HG02885 (cell line): ENCODE data around the gene SOWAHD.
"Not testable (repeated sequence)": the region's sequence is repeated elsewhere in the genome, so short reads cannot be mapped to it uniquely, and the experiment has no call there.

Experiments
- ATAC-seq: cut with Tn5 transposase; IDR thresholded peaks from one replicate; pipeline ENCODE4 v1.9.1; 2021; ENCODE audit warnings: mild to moderate bottlenecking; ENCODE audit not compliant: unreplicated experiment, poor library complexity

The SOWAHD gene

DNA sequence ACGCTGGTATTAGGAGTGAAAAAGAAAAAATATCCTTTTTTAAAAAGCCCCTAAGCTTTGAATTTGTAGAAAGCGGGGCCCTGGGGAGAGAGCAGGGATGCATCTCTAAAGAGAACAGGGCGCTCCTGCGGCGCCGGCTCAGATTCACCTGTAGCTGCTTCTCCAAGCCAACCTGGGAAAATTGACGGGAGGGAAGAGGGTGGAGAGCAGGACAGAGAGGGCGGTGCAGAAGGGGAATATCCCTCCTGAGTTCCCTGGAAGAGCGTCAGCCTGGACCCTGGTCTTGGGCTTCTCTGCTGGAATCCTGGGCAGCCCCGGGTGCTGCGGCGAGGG lies 776 bp upstream of the SOWAHD start:
- no peak for ATAC-seq

DNA sequence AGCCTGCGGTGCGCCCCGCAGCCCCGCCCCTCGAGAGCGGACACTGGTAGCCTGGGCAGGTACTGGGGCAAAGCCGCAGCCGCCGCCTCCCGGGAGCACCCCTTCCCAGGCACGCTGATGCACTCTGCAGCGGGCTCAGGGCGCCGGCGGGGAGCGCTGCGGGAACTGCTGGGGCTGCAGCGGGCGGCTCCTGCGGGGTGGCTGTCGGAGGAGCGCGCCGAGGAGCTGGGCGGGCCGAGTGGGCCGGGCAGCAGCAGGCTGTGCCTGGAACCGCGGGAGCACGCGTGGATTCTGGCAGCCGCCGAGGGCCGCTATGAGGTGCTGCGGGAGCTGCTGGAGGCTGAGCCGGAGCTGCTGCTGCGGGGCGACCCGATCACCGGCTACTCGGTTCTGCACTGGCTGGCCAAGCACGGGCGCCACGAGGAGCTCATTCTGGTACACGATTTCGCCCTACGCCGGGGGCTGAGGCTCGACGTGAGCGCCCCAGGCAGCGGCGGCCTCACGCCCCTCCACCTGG lies 401 bp downstream of the SOWAHD start:
- no peak for ATAC-seq

DNA sequence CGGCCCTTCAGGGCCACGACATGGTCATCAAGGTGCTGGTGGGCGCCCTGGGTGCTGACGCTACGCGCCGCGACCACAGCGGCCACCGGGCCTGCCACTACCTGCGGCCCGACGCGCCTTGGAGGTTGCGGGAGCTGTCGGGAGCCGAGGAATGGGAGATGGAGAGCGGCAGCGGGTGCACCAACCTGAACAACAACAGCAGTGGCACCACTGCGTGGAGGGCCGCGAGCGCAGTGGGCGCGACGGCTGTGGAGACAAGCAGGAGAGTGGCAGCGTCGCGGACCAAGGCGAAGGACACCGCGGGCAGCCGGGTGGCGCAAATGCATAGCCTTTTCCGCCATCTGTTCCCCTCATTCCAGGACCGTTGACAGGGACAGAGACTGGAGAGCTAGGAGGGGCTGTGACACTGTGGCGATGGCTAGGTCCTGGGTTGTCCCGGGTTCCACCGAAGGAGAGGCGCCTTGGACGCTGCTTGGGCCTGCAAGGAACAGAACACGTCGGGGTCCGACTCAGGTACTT lies 919 bp downstream of the SOWAHD start:
- no peak for ATAC-seq

DNA sequence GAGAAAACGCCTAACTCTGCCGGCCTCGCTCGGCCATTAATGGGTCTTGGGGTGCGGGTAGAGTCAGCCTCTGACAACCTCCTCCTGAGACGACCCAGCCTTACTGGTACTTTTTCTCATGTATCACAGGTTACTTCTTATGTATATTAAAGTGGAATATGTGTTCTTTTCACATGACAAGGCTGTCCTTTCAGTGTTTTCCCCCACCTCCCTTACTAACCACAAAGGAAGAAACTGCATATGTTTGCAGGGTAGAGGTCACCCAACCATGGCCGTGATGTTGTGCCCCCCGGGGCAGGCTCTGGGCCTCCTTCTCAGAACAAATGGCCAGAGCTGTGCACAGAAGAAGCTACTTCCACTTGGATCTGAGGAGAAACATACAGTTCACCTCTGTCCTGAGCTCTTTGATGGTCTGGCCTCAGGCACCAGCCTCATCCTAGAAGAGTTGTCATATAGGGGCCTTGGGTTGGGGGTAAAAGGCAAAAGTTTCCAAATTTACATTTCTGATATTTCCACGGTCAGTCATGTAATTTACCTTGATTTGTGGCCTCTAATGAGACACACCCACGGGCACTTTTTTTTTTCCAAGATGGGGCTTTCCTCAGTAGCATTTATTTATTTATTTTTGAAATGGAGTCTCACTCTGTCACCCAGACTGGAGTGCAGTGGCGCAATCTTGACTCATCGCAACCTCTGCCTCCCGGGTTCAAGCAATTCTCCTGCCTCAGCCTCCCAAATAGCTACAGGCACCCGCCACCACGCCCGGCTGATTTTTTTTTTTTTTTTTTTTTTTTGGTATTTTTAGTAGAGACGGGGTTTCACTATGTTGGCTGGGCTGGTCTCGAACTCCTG lies 1.9 kb downstream of the SOWAHD start:
- ATAC-seq, result peak; percentile 19

DNA sequence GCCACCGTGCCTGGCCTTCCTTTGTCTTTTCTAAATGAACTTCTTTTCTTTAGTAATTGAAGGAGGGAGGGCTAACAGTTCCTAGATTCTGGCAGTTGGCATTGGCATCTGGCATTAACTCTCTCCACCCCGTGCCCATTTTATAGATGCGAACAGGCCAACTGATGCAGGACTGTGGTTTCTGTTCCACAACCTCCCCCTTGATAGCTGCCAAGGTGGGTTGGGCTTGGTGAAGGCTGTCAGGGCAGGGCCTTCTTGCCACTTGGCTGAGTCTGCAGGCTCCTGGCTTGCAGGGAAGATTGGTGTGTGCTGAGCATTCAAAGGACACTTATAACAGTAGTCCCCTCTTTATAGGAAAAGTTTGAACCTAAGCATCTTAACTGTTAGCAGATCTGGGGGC lies 4.3 kb downstream of the SOWAHD start:
- ATAC-seq, result no peak

DNA sequence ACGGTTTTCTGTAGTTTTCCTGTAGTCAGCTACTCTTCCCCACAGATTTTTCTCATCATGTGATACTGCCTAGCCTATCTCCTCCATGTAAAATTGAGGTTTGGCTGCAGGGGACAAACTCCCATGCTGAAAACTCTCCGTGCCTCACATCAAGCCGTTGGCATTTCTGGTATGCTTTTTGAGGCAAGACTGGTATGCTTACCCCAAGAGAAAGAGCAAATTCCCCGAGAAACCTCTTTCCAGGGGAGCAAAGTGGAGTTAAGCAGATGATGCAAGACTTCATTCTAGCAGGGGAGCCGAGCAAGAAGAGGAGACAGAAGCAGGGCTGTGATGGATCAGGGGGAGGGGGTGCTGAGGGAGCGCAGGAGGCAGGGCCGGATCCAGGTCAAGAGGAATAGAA lies 4.8 kb downstream of the SOWAHD start:
- ATAC-seq, result no peak

DNA sequence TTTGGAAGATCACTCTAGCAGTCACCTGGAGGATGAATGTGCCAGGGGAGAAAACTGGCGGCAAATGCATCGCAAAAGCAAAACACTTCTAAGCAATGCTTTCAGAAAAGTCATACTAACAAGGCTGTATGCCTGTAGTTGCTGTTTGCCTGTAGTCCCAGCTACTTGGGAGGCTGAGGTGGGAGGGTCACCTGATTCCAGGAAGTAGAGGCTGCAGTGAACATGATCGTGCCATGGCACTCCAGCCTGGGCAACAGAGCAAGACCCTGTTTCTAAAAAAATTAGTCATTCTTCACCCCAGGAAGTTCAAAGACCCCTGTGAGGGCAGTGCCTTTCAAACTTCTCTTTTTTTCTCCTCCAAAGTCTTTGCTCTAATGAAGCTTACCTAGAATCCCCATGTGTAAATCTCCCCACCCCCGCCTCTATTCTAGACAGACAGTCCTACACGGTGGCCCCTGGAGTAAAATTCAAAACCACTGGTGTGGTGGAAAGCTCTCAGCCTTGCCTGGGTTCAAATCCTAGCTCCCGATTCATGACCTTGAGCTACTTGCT lies 5.5 kb downstream of the SOWAHD start:
- no peak for ATAC-seq

DNA sequence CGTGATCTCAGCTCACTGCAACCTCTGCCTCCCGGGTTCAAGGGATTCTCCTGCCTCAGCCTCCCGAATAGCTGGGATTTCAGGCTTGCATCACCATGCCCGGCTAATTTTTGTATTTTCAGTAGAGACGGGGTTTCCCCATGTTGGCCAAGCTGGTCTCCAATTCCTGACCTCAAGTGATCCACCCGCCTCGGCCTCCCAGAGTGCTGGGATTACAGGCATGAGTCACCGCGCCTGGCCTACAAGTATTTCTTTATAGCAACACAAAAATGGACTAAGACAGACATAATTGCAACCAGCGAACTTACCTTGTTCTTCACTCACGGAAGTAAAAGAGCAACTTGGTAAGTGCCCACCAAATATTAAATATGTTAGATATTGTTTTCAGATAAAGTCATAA lies 10.0 kb downstream of the SOWAHD start:
- not testable (repeated sequence) for ATAC-seq

DNA sequence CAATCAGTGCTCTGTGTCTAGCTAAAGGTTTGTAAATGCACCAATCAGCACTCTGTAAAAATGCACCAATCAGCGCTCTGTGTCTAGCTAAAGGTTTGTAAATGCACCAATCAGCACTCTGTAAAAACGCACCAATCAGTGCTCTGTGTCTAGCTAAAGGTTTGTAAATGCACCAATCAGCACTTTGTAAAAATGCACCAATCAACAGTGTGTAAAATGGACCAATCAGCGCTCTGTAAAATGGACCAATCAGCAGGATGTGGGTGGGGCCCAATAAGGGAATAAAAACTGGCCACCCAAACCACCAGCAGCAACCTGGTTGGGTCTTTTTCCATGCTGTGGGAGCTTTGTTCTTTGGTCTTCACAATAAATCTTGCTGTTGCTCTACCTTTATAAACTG lies 11.0 kb downstream of the SOWAHD start:
- ATAC-seq, result not testable (repeated sequence)

DNA sequence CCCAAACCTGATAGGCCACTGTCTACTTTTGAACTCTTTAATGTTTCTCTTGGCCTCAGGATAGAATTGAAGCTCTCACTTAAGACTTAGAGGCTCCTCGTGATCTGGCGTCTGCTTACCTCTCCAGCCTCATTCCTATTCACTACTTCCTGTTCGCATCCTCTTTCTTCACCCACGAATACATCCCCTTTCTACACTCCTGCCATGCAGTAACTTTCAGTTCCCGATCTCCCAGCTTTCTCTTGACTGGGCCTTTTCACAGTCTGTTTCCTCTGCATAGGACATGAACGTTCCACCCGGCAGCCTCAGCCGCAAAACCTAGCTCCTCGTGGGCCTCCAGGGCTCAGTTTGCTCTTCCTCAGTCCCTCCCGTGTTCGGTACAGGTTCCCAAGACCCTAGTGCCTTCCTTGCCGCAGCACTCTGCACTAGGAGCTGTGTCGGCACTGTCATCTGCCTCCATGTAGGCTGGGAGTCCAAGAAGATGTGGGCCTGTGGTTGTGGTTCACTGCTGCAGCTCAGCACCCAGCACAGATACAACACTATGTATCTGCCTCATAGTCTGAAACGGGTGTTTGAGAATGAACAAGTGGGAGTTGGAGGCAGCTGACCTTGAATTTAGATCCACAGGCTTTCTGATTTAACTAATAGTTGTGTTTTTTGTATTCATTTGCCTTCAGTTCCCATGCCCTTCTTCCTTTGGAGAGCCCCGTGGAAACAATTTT lies 17.3 kb downstream of the SOWAHD start:
- ATAC-seq, result no peak

DNA sequence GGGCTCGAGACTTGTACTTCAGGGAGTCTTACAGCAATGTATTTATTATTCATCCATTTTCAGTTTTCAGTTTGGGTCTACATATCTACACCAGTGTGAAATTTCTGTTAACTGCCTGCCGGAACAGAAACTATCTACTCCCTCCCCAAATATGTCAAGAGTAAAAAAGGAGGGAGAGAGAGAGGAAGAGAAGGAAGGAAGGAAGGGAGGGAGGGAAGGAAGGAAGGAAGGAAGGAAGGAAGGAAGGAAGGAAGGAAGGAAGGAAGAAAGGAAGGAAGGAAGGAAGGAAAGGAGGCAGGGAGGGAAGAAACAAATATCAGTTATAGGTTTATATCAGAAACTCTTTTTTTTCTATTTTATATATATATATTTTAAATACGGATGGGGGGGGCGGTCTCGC lies 20.4 kb downstream of the SOWAHD start:
- no peak for ATAC-seq

DNA sequence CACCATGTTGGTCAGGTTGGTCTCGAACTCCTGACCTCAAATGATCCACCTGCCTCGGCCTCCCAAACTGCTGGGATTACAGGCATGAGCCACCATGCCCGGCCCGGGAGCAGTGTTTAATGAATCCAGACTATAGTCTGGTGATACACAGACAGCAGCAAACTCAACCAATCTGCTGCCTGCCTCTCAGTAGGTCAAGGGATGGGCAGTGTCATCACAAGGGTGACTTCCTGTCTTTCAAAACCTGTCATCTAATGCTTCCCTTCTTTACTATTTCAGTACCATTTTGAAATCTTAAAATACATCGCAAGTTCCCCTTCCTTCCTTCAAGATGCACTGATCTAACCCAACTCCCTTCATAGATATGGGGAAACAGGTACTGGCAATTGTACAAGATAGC lies 24.6 kb downstream of the SOWAHD start:
- no peak for ATAC-seq

DNA sequence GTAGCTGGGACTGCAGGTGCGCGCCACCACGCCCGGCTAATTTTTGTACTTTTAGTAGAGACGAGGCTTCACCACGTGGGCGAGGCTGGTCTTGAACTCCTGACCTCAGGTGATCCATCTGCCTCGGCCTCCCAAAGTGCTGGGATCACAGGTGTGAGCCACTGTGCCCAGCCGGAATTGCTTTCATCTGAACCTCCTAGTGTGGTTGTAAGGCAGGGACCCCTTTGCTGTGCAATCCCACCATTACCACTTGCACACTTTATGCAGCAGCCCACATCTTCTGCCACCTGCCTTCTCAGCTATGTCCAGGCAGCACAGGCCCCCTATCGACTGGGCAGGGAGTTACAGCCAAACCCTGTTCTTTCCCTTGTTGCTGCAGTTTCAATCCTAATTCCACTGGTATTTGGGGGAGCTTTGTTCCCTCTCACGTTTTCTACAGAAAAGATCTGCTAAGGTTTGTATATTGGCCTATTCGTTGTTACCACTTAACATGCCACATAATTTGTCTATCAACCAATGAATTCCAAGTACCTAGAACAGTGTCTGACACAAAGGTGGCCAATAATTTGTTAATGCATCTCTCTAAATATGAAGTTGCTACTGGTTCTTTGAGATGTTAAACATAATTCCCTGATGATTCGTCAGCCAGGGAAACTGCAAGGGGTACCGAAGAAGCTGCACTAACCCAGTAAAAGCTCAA lies 26.5 kb downstream of the SOWAHD start:
- peak; percentile 72 for ATAC-seq

DNA sequence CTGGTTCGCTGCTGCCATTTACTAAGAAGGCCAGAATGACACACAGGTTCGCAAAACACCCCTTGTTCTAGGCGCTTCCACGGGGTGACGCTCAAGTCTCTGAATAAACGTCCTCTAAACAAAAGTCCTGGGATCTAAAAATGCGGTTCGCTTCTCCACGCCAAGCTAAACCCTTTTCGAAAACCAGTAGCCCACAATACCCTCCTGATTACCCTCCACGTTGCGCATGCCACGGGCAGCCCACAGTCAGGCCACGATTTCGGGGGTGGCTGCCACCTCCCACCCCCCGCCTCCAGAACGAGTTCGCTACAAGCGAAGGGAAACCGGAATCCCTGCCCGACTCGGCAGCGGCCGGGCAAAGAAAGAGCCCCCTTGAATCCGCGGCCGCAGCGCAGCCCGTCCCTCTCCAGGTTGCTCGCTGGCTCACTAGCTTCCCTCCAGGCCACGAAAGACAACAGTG lies 32.6 kb downstream of the SOWAHD start:
- ATAC-seq, result peak; percentile 23

DNA sequence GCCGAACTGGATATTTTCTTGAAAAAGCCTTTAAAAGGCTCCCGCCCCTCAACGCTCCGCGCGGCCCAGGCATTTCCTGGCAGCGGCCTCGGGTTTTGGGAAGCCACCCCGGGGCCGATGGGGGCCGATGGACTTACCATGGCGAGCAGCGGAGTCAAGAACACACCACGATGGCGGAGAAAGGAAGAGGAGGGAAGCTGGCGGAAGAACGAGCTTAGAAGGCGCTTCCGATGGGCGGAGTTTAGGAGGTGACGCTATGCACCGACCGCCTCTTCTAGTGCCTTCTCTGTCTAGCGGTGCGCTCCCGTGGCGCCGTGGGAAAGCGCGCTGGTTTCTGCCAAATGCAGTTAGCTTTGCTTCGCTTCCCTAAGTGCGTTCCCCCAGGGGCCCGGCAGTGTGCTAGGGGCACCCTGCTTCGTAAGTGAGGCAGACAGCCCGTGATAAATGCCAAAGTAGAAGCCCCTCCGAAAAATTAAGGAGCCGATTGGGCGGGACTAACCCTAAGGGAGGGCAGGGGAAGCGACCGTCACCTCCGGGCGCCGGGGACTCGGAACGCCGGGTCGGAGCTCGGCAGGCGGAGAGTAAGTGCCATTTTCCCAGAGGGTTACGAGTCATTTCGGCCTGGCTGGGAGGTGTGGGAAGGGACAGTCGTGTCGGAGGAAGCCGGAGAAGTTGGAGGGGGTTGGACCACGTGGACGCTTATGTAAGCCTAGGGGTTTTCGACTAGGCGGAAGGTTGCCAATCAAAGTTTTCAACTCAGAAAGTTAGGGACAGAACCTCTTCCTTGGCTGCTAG lies 33.2 kb downstream of the SOWAHD start, which contains the start of gene RPL39:
Gene RPL39, minus strand, starts transcription at position 194 of the 795 bp plus-strand sequence. Its CDS starts 54 bp downstream, at position 140.
- peak; percentile 86 for ATAC-seq

DNA sequence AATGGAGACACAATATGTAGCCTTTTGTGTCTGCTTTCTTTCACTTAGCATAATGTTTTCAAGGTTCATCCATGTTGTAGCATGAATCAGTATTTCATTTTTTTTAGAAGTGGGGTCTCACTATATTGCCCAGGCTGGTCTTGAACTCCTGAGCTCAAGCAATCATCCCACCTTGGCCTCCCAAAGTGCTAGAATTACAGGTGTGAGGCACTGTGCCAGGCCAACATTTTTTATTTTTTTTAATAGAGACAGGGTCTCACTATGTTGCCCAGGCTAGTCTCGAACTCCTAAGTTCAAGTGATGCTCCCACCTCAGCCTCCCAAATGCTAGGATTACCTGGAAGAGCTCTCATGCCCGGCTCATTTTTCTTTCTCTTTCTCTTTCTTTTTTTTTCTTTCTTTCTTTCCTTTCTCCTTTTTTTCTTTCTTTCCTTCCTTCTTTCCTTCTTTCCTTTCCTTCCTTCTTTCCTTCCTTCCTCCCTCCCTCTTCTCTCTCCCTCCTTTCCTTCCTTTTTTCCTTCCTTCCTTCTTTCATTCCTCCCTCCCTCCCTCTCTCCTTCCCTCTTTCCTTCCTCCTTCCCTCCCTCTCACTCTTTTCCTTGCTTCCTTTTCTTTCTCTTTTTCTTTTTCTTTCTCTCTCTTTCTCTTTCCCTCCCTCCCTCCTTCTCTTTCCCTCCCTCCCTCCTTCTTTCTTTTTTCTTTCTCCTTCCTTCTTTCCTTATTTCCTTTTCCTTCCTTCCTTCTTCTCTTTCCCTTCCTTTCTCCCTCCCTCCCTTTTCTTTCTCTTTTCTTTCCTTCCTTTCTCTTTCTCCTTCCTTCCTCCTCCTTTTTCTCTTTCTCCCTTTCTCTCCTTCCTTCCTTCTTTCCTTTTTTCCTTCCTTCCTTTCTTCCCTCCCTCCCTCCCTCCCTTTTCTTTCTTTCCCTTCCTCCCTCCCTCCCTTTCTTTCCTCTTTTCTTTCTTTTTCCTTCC lies 43.1 kb downstream of the SOWAHD start:
- ATAC-seq, result no peak

DNA sequence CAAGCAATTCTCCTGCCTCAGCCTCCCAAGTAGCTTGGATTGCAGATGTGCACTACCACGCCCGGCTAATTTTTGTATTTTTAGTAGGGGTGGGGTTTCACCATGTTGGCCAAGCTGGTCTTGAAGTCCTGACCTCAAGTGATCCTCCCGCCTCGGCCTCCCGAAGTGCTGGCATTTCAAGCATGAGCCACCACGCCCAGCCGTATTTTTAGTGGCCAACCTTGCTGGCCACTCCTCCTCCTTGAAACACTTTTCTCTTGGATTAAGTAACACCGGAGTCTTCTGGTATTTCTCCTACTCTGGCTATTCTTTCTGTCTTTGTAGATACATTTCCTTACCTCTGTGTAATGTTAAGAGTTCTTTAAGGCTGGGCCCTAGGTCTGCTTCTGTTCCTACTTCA lies 44.2 kb downstream of the SOWAHD start:
- ATAC-seq, result no peak

DNA sequence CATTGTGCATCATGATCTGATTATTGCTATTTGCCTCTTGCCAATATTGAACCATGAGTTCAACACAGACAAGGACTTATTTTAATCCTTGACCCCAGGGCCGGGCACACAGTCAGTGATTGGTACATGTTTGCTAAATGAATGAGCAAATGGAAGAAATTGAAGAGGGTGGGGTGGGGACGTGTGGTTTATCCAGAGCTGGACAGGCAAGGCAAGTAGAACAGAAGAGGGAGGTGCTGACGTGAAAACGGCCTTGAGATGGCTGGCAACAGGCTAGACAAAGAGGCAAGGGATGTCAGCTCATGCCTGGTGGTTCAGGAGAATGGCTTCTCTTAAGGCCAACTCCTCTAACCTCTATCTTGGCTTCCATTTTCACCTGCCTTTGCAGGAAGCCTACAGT lies 50.1 kb downstream of the SOWAHD start:
- ATAC-seq, result not testable (repeated sequence)
